CD14-positive monocyte (primary cell): ENCODE data around the gene ST6GALNAC2. TPM values are rescaled to one million over a fixed set of nuclear protein-coding genes. Genes with fewer than 3 reads are reported as not detected.

Source experiments
- DNase-seq, 3 donors: peaks; one replicate each; pipeline ENCODE4 v3.0.0-alpha.2; 2011 to 2022
- H2AFZ ChIP-seq: 2 replicates; pipeline ENCODE4 v1.6.0; 2012; ENCODE audit warnings: mild to moderate bottlenecking, low read depth, low read length, inconsistent platforms; ENCODE audit not compliant: insufficient read depth, poor library complexity, severe bottlenecking
- H3K27ac ChIP-seq, 2 donors: 1 replicate in 1 of 2; 2 replicates in 1 of 2; pipeline ENCODE4 v1.5.1; 2012 to 2013; ENCODE audit warnings: low read length in 2 of 2, control low read depth in 1 of 2, inconsistent platforms in 1 of 2, low read depth in 1 of 2, mild to moderate bottlenecking in 1 of 2
- H3K27me3 ChIP-seq, 2 donors: one replicate each; pipeline versions ENCODE4 v1.6.0 to v1.6.1; 2011 to 2013; ENCODE audit warnings: low read length in 2 of 2; ENCODE audit not compliant: control insufficient read depth in 2 of 2, insufficient read depth in 2 of 2
- H3K36me3 ChIP-seq, 2 donors: replicated peaks in 1 of 2; 1 replicate in 1 of 2; 2 replicates in 1 of 2; pipeline versions ENCODE4 v1.5.1 to v1.6.1; 2012 to 2013; ENCODE audit warnings: low read length in 2 of 2, control low read depth in 1 of 2, inconsistent platforms in 1 of 2, mild to moderate bottlenecking in 1 of 2; ENCODE audit not compliant: insufficient read depth in 2 of 2, control insufficient read depth in 1 of 2
- H3K4me1 ChIP-seq, 2 donors: 1 replicate in 1 of 2; 2 replicates in 1 of 2; pipeline versions ENCODE4 v1.5.1 to v1.6.1; 2012 to 2013; ENCODE audit warnings: low read length in 2 of 2, control low read depth in 1 of 2, inconsistent platforms in 1 of 2, mild to moderate bottlenecking in 1 of 2, moderate library complexity in 1 of 2; ENCODE audit not compliant: insufficient read depth in 2 of 2, control insufficient read depth in 1 of 2
- H3K4me2 ChIP-seq: replicated peaks from 2 replicates; pipeline ENCODE3; 2012; ENCODE audit warnings: low read length, moderate library complexity, mild to moderate bottlenecking; ENCODE audit not compliant: poor library complexity, severe bottlenecking; ENCODE audit errors: extremely low read depth
- H3K4me3 ChIP-seq, 3 experiments: fragments of 200-600 bp in 1 of 3; sonication (generic) in 1 of 3; replicated peaks in 1 of 3; 1 replicate in 2 of 3; 2 replicates in 1 of 3; pipeline ENCODE4 v1.5.1; 2011 to 2013; ENCODE audit warnings: low read length in 3 of 3, mild to moderate bottlenecking in 3 of 3, control low read depth in 2 of 3, low read depth in 2 of 3, inconsistent platforms in 1 of 3, moderate library complexity in 1 of 3
- H3K79me2 ChIP-seq: 2 replicates; pipeline ENCODE4 v1.6.0; 2012; ENCODE audit warnings: mild to moderate bottlenecking, control low read depth, inconsistent platforms, low read length, moderate library complexity; ENCODE audit not compliant: insufficient read depth
- H3K9ac ChIP-seq: 2 replicates; pipeline ENCODE4 v1.6.0; 2017; ENCODE audit warnings: low read length, mild to moderate bottlenecking; ENCODE audit not compliant: insufficient read depth, poor library complexity, severe bottlenecking
- H3K9me3 ChIP-seq, 2 donors: replicated peaks in 1 of 2; 1 replicate in 1 of 2; 2 replicates in 1 of 2; pipeline versions ENCODE4 v1.5.1 to v1.6.1; 2012 to 2013; ENCODE audit warnings: low read length in 2 of 2, control low read depth in 1 of 2; ENCODE audit not compliant: control insufficient read depth in 1 of 2, insufficient read depth in 1 of 2
- H4K20me1 ChIP-seq: 2 replicates; pipeline ENCODE4 v1.6.0; 2012; ENCODE audit warnings: mild to moderate bottlenecking, low read length, control low read depth, moderate library complexity; ENCODE audit not compliant: insufficient read depth
- H3K27ac Mint-ChIP-seq, 7 donors: one replicate each; pipeline ENCODE4 v1.8.0; 2020; ENCODE audit warnings: mild to moderate bottlenecking in 7 of 7, mixed read lengths in 7 of 7, moderate library complexity in 6 of 7, inconsistent platforms in 2 of 7
- H3K27me3 Mint-ChIP-seq, 3 donors: one replicate each; pipeline ENCODE4 v1.8.0; 2021 to 2022; ENCODE audit warnings: low read depth in 3 of 3, mild to moderate bottlenecking in 3 of 3, mixed read lengths in 3 of 3, moderate library complexity in 3 of 3, inconsistent platforms in 1 of 3
- H3K36me3 Mint-ChIP-seq, 2 donors: one replicate each; pipeline ENCODE4 v1.8.0; 2020; ENCODE audit warnings: mixed read lengths in 2 of 2, inconsistent platforms in 1 of 2, mild to moderate bottlenecking in 1 of 2
- H3K4me1 Mint-ChIP-seq: one replicate; pipeline ENCODE4 v1.8.0; 2020; ENCODE audit warnings: mild to moderate bottlenecking, mixed read lengths
- H3K4me3 Mint-ChIP-seq, 2 donors: one replicate each; pipeline ENCODE4 v1.8.0; 2020; ENCODE audit warnings: mild to moderate bottlenecking in 2 of 2, mixed read lengths in 2 of 2, moderate library complexity in 1 of 2
- H3K9me3 Mint-ChIP-seq, 7 donors: one replicate each; pipeline ENCODE4 v1.8.0; 2020 to 2022; ENCODE audit warnings: mixed read lengths in 7 of 7, mild to moderate bottlenecking in 6 of 7, moderate library complexity in 6 of 7, inconsistent platforms in 2 of 7
- CTCF ChIP-seq: fragments of 200-600 bp; IDR thresholded peaks from one replicate; pipeline ENCODE4 v1.8.0; 2022; ENCODE audit warnings: antibody characterized with exemption, mild to moderate bottlenecking
- WGBS: methylation state at CpG from one replicate; pipeline ENCODE4 v1.1.5; 2013; ENCODE audit warnings: missing lambda C conversion rate; ENCODE audit not compliant: insufficient coverage; 5-methylcytosine and 5-hydroxymethylcytosine counted together
- intact Hi-C, 2 donors: fragments of 100-400 bp; cut with micrococcal nuclease; formaldehyde crosslinking; loops; one replicate each; pipeline versions ENCODE4 v1.15.0 to v1.15.1; 2023
- polyA plus RNA-seq, 3 donors: library from polyadenylated mRNA; depleted of rRNA in 1 of 3; unstranded in 2 of 3; stranded (reverse) in 1 of 3; fragments of 300-500 nt in 2 of 3; fragments of >200 nt in 1 of 3; fragmentation: Illumina TruSeq in 2 of 3; gene quantifications; 1 replicate in 2 of 3; 2 replicates in 1 of 3; pipeline ENCODE4 v1.2.3, GENCODE V29; 2012 to 2021

Gene ST6GALNAC2
- polyA plus RNA-seq, 3 donors: 8.3 to 11.8 (median 11.8) TPM

- H3K9ac ChIP-seq: no peak overlapping the region
- Mint-ChIP-seq H3K4me1 (peaks cover 64% of the 10 kb centered on the region), H3K27ac (peak overlapping the region in 2 of 7 donors; percentile 25 to 64), H3K27me3 (peaks cover 0 to 4% (median 2%) of the 10 kb centered on the region in 3 donors), H3K36me3 (peaks cover 49 to 64% of the 10 kb centered on the region in 2 donors), H3K9me3 (no peaks in the 10 kb centered on the region), H3K4me3 (no peak overlapping the region)
- intact Hi-C loops: no loop called here
- peaks cover 67% of the 10 kb centered on the region for H4K20me1 ChIP-seq
- TF ChIP-seq CTCF: no peak
- H3K4me2 ChIP-seq: no peak overlapping the region
- no peak overlapping the region for H3K4me3 ChIP-seq
- no CpG with 5 or more reads among the region's 6 CpGs for WGBS
- no peak overlapping the region for H3K27ac ChIP-seq
- DNase-seq: no peak
- H3K79me2 ChIP-seq: peaks cover 44% of the 10 kb centered on the region
- H3K9me3 ChIP-seq: no peaks in the 10 kb centered on the region
- H3K27me3 ChIP-seq: no peaks in the 10 kb centered on the region
- H2AFZ ChIP-seq: no peak overlapping the region
- peaks cover 33 to 45% of the 10 kb centered on the region in 2 donors for H3K36me3 ChIP-seq
- H3K4me1 ChIP-seq: peaks cover 47 to 70% of the 10 kb centered on the region in 2 donors
Measured at GRCh38 chr17:76562734-76563148, 22.9 kb downstream of the ST6GALNAC2 start.

GRCh38 chr17:76561799-76562268, 23.8 kb downstream of the ST6GALNAC2 start:
- peak overlapping the region in 1 of 2 donors; percentile 4 for H3K4me3 Mint-ChIP-seq
- Histone ChIP-seq H3K4me1 (peaks cover 39 to 68% of the 10 kb centered on the region in 2 donors), H3K27ac (no peak overlapping the region), H4K20me1 (peaks cover 60% of the 10 kb centered on the region), H3K9me3 (no peaks in the 10 kb centered on the region), H3K36me3 (peaks cover 33 to 45% of the 10 kb centered on the region in 2 donors), H3K27me3 (no peaks in the 10 kb centered on the region), H2AFZ (no peak overlapping the region), H3K9ac (no peak overlapping the region), H3K4me2 (peak overlapping the region; percentile 34), H3K4me3 (peak overlapping the region in 1 of 3 experiments; percentile 21), H3K79me2 (peaks cover 47% of the 10 kb centered on the region)
- H3K27ac Mint-ChIP-seq: peak overlapping the region in 3 of 7 donors; percentile 10 to 32 (median 25)
- H3K9me3 Mint-ChIP-seq: no peaks in the 10 kb centered on the region
- no peak for TF ChIP-seq CTCF
- WGBS: 92% methylated on average over 5 of the region's 5 CpGs
- intact Hi-C loops: no loop called here
- H3K36me3 Mint-ChIP-seq: peaks cover 46 to 60% of the 10 kb centered on the region in 2 donors
- H3K27me3 Mint-ChIP-seq: peaks cover 0 to 3% (median 0%) of the 10 kb centered on the region in 3 donors
- no peak for DNase-seq
- H3K4me1 Mint-ChIP-seq: peaks cover 59% of the 10 kb centered on the region
